ENCODE results near the gene TEX29.

The TEX29 gene

GRCh38 chr13:111303559-111303958 is 16.9 kb upstream of the TEX29 start:
- no peak overlapping the region for H3K27ac ChIP-seq
- TF ChIP-seq ZFX (IDR thresholded peaks at IDR 0.05; ENCODE audit: borderline replicate concordance): no peak
- TF ChIP-seq, protein P1, sequence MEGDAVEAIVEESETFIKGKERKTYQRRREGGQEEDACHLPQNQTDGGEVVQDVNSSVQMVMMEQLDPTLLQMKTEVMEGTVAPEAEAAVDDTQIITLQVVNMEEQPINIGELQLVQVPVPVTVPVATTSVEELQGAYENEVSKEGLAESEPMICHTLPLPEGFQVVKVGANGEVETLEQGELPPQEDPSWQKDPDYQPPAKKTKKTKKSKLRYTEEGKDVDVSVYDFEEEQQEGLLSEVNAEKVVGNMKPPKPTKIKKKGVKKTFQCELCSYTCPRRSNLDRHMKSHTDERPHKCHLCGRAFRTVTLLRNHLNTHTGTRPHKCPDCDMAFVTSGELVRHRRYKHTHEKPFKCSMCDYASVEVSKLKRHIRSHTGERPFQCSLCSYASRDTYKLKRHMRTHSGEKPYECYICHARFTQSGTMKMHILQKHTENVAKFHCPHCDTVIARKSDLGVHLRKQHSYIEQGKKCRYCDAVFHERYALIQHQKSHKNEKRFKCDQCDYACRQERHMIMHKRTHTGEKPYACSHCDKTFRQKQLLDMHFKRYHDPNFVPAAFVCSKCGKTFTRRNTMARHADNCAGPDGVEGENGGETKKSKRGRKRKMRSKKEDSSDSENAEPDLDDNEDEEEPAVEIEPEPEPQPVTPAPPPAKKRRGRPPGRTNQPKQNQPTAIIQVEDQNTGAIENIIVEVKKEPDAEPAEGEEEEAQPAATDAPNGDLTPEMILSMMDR (IDR thresholded peaks at IDR 0.05): no peak

DNA sequence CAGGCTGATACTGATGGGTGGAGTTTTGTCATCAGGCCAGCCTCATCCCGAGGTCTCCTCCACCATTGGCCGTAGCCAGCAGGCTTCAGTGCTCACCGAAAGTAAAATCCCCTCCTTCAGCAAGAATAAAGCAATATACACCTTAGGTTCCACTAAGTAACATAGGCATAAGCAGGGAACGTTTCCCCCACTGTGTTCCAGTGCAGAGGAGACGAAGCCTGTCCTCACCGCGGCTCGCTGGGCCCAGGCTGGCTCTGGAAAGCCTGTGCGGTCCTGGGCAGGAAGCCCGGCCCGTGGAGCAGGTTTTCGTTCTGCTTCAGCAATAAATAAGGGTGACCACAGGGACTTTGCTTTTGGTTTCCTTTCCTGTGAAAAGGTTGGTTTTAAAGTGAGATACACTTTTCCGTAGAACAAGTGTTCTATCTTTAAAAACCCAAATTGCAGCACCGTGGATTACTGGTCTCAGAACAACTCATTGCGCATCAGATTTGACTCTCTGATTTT is 16.3 kb upstream of the TEX29 start:
- TF ChIP-seq, protein P1 (IDR thresholded peaks at IDR 0.05): no peak
- TF ChIP-seq ZFX (IDR thresholded peaks at IDR 0.05; ENCODE audit: borderline replicate concordance): no peak
- no peak overlapping the region for H3K27ac ChIP-seq

- TF ChIP-seq, protein P1 (IDR thresholded peaks at IDR 0.05): no peak
- TF ChIP-seq ZFX (IDR thresholded peaks at IDR 0.05; ENCODE audit: borderline replicate concordance): no peak
- no peak overlapping the region for H3K27ac ChIP-seq
These were observed 15.7 kb upstream of the TEX29 start for GRCh38 chr13:111304603-111305289.

DNA sequence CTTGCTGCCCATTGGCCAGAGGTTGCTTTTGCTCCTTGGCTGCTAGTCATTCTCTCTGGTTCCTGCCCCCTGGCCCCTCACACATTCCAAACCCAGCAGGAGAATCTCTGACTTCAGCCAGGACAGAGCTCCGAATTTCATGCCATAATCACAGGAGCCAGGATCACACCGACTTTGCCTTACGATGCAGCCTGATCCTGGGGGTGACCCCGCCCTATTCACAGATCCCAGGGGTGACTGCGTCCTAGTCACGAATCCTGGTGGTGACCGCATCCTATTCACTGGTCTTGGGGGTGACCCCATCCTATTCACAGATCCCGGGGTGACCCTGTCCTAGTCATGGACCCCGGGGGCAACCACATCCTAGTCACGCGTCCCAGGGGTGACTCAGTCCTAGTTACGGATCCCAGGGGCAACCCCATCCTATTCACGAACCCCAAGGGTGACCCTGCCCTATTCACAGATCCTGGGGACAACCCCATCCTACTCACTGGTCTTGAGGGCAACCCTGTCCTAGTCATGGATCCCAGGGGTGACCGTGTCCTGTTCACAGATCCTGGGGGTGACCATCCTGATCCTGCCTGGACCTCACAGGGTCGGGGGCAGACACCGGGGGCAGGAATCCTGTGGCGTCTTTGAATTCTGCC is 7.4 kb upstream of the TEX29 start:
- no peak overlapping the region for H3K27ac ChIP-seq
- TF ChIP-seq, protein P1 (IDR thresholded peaks at IDR 0.05): no peak
- TF ChIP-seq ZFX (IDR thresholded peaks at IDR 0.05; ENCODE audit: borderline replicate concordance): no peak

- no peak for TF ChIP-seq ZFX (IDR thresholded peaks at IDR 0.05; ENCODE audit: borderline replicate concordance)
- TF ChIP-seq, protein P1 (IDR thresholded peaks at IDR 0.05): no peak
- no peak overlapping the region for H3K27ac ChIP-seq
These were observed 6.5 kb upstream of the TEX29 start for GRCh38 chr13:111313911-111314425.

- H3K27ac ChIP-seq: no peak overlapping the region
- TF ChIP-seq, protein P1 (IDR thresholded peaks at IDR 0.05): no peak
- TF ChIP-seq ZFX (IDR thresholded peaks at IDR 0.05; ENCODE audit: borderline replicate concordance): no peak
These were observed 5.6 kb upstream of the TEX29 start for GRCh38 chr13:111314852-111315251.
